HEK293 (cell line): ENCODE results near the gene ME2.

Experiments
- CTCF ChIA-PET: fragments of 350-600 bp; formaldehyde crosslinking; extraction: SDS; loops from one replicate; lab custom pipeline; 2021; ENCODE audit warnings: antibody characterized with exemption; lab: Yijun Ruan, JAX
- POLR2A ChIA-PET: fragments of 300-600 bp; formaldehyde crosslinking; extraction: SDS; loops from one replicate; lab custom pipeline; 2020; ENCODE audit warnings: antibody characterized with exemption, inconsistent platforms; lab: Yijun Ruan, JAX
- H3K27ac ChIP-seq: fragments of 200-500 bp; sonication (Bioruptor generic); 2 replicates; pipeline ENCODE4 v1.5.1; 2014; ENCODE audit warnings: low read depth, low read length, control low read depth, inconsistent platforms; ENCODE audit errors: extremely low read depth
- H3K36me3 ChIP-seq, 2 experiments: fragments of 200-500 bp in 1 of 2; sonication (Bioruptor generic) in 1 of 2; 1 replicate in 1 of 2; 2 replicates in 1 of 2; pipeline ENCODE4 v1.5.1; 2014 to 2017; ENCODE audit warnings: inconsistent platforms in 2 of 2, low read length in 2 of 2; ENCODE audit not compliant: control insufficient read depth in 2 of 2, insufficient read depth in 1 of 2
- H3K4me1 ChIP-seq: fragments of 200-500 bp; sonication (Bioruptor generic); 2 replicates; pipeline ENCODE4 v1.5.1; 2014; ENCODE audit warnings: mild to moderate bottlenecking, low read length, inconsistent platforms; ENCODE audit not compliant: control insufficient read depth, insufficient read depth
- H3K4me3 ChIP-seq: 2 replicates; pipeline ENCODE4 v1.5.1; 2011; ENCODE audit warnings: low read depth, mild to moderate bottlenecking, control low read depth, low read length, moderate library complexity
- H3K9me3 ChIP-seq: fragments of 200-500 bp; sonication (Bioruptor generic); 2 replicates; pipeline ENCODE4 v1.5.1; 2014; ENCODE audit warnings: low read depth, low read length, inconsistent platforms; ENCODE audit not compliant: control insufficient read depth, insufficient read depth
- OSR2 ChIP-seq: fragments of 450-650 bp; formaldehyde crosslinking; IDR thresholded peaks from 2 replicates; pipeline ENCODE4 v1.5.1; 2016; ENCODE audit warnings: missing biosample characterization, missing genetic modification characterization
- OVOL3 ChIP-seq: fragments of 450-650 bp; formaldehyde crosslinking; IDR thresholded peaks from 2 replicates; pipeline ENCODE4 v1.5.1; 2016; ENCODE audit warnings: missing biosample characterization, missing genetic modification characterization
- SCRT2 ChIP-seq: fragments of 450-650 bp; formaldehyde crosslinking; IDR thresholded peaks from 2 replicates; pipeline ENCODE4 v1.5.1; 2016; ENCODE audit warnings: missing biosample characterization, missing genetic modification characterization
- ZFP69B ChIP-seq: fragments of 450-650 bp; formaldehyde crosslinking; IDR thresholded peaks from 2 replicates; pipeline ENCODE4 v1.5.1; 2016; ENCODE audit warnings: missing biosample characterization, missing genetic modification characterization
- ZNF146 ChIP-seq: fragments of 450-650 bp; formaldehyde crosslinking; IDR thresholded peaks from 2 replicates; pipeline ENCODE4 v1.5.1; 2016; ENCODE audit warnings: missing biosample characterization, missing genetic modification characterization
- ZNF157 ChIP-seq: fragments of 450-650 bp; formaldehyde crosslinking; IDR thresholded peaks from 2 replicates; pipeline ENCODE4 v1.5.1; 2016; ENCODE audit warnings: missing biosample characterization, missing genetic modification characterization
- ZNF223 ChIP-seq: fragments of 450-650 bp; formaldehyde crosslinking; IDR thresholded peaks from 2 replicates; pipeline ENCODE4 v1.5.1; 2016; ENCODE audit warnings: missing biosample characterization, missing genetic modification characterization
- ZNF302 ChIP-seq: fragments of 450-650 bp; formaldehyde crosslinking; IDR thresholded peaks from 2 replicates; pipeline ENCODE4 v1.5.1; 2016; ENCODE audit warnings: missing biosample characterization, missing genetic modification characterization, low read depth
- ZNF362 ChIP-seq: fragments of 450-650 bp; formaldehyde crosslinking; IDR thresholded peaks from 2 replicates; pipeline ENCODE4 v1.5.1; 2016; ENCODE audit warnings: missing biosample characterization, missing genetic modification characterization
- ZNF426 ChIP-seq: fragments of 450-650 bp; formaldehyde crosslinking; IDR thresholded peaks from 2 replicates; pipeline ENCODE4 v1.5.1; 2017; ENCODE audit warnings: missing biosample characterization, missing genetic modification characterization, mild to moderate bottlenecking, inconsistent platforms, moderate library complexity
- ZNF658 ChIP-seq: fragments of 450-650 bp; formaldehyde crosslinking; IDR thresholded peaks from 2 replicates; pipeline ENCODE4; 2016; ENCODE audit warnings: missing biosample characterization, missing genetic modification characterization
- ZNF707 ChIP-seq: fragments of 450-650 bp; formaldehyde crosslinking; IDR thresholded peaks from 2 replicates; pipeline ENCODE4 v1.5.1; 2016; ENCODE audit warnings: missing biosample characterization, missing genetic modification characterization
- ZNF785 ChIP-seq: fragments of 450-650 bp; formaldehyde crosslinking; IDR thresholded peaks from 2 replicates; pipeline ENCODE4 v1.5.1; 2016; ENCODE audit warnings: missing biosample characterization, missing genetic modification characterization
- TF ChIP-seq, protein P1 (sequence below): fragments of 450-650 bp; formaldehyde crosslinking; IDR thresholded peaks from 2 replicates; pipeline ENCODE4 v1.5.1; 2016; ENCODE audit warnings: missing biosample characterization, missing genetic modification characterization
- TF ChIP-seq, protein P2 (sequence below): fragments of 450-650 bp; formaldehyde crosslinking; IDR thresholded peaks from 2 replicates; pipeline ENCODE4 v1.5.1; 2017; ENCODE audit warnings: missing biosample characterization, missing genetic modification characterization
- TF ChIP-seq, protein P3 (sequence below): fragments of 450-650 bp; formaldehyde crosslinking; IDR thresholded peaks from 2 replicates; pipeline ENCODE4 v1.5.1; 2016; ENCODE audit warnings: missing biosample characterization, missing genetic modification characterization

ME2 gene

DNA sequence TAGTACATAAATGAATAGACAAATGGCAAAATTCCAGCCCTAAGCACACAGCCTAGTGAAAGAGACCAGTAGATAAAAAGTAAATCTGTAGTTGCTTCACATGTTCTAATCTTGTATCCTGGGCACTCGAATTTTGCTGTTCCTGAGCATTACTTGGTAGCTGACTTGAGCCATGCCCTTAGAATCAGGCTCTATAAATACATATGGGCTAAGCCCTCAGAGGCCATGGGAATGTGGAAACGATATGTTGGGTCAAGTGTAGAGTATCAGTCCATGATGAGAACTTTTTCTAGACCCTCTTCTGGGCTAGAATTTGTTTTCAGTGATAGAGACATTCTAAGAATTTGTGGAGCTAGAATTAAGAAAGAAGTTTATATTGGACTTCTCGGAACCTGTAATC, 110.8 kb downstream of the ME2 start:
- no peak for TF ChIP-seq OSR2 (tag by site-specific recombination)
- no peak for TF ChIP-seq ZNF658 (tag by site-specific recombination)
- no peak for TF ChIP-seq ZNF302 (tag by site-specific recombination)
- TF ChIP-seq ZNF785 (tag by site-specific recombination), result no peak
- TF ChIP-seq, protein P1, sequence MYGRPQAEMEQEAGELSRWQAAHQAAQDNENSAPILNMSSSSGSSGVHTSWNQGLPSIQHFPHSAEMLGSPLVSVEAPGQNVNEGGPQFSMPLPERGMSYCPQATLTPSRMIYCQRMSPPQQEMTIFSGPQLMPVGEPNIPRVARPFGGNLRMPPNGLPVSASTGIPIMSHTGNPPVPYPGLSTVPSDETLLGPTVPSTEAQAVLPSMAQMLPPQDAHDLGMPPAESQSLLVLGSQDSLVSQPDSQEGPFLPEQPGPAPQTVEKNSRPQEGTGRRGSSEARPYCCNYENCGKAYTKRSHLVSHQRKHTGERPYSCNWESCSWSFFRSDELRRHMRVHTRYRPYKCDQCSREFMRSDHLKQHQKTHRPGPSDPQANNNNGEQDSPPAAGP, result no peak
- no peak for TF ChIP-seq ZNF426 (tag by site-specific recombination)
- no peak for TF ChIP-seq ZNF707 (tag by site-specific recombination)
- TF ChIP-seq ZNF146 (tag by site-specific recombination), result no peak
- ChIA-PET CTCF (interaction anchor here (0.8 kb wide), 1 partner anchor 111 kb away, joined by 6 read pairs; the partner anchor contains the start of gene ME2), POLR2A (no interaction called here)
- no peaks in the 10 kb centered on the region for H3K36me3 ChIP-seq
- H3K27ac ChIP-seq, result no peak overlapping the region
- H3K4me1 ChIP-seq, result no peaks in the 10 kb centered on the region
- H3K4me3 ChIP-seq, result no peak overlapping the region
- H3K9me3 ChIP-seq, result no peaks in the 10 kb centered on the region

- TF ChIP-seq SCRT2 (tag by site-specific recombination) (no peak), ZFP69B (tag by site-specific recombination) (no peak), ZNF362 (tag by site-specific recombination) (no peak), ZNF223 (no peak), OVOL3 (no peak), ZNF157 (tag by site-specific recombination) (no peak)
- TF ChIP-seq, protein P2, sequence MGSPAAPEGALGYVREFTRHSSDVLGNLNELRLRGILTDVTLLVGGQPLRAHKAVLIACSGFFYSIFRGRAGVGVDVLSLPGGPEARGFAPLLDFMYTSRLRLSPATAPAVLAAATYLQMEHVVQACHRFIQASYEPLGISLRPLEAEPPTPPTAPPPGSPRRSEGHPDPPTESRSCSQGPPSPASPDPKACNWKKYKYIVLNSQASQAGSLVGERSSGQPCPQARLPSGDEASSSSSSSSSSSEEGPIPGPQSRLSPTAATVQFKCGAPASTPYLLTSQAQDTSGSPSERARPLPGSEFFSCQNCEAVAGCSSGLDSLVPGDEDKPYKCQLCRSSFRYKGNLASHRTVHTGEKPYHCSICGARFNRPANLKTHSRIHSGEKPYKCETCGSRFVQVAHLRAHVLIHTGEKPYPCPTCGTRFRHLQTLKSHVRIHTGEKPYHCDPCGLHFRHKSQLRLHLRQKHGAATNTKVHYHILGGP (tag by site-specific recombination), result no peak
- Histone ChIP-seq H3K27ac (no peak overlapping the region), H3K4me1 (no peaks in the 10 kb centered on the region), H3K36me3 (no peaks in the 10 kb centered on the region), H3K9me3 (no peaks in the 10 kb centered on the region), H3K4me3 (no peak overlapping the region)
- CTCF ChIA-PET, result no interaction called here
- POLR2A ChIA-PET, result no interaction called here
Measured at GRCh38 chr18:50992351-50992762, 113.4 kb downstream of the ME2 start.

- CTCF ChIA-PET, result interaction anchor here (1.0 kb wide), 1 partner anchor 33 kb away, joined by 3 read pairs; no protein-coding TSS in a partner anchor
- Histone ChIP-seq H3K27ac (no peak overlapping the region), H3K4me1 (no peaks in the 10 kb centered on the region), H3K9me3 (no peaks in the 10 kb centered on the region), H3K36me3 (no peaks in the 10 kb centered on the region), H3K4me3 (no peak overlapping the region)
- POLR2A ChIA-PET, result no interaction called here
- TF ChIP-seq, protein P3, sequence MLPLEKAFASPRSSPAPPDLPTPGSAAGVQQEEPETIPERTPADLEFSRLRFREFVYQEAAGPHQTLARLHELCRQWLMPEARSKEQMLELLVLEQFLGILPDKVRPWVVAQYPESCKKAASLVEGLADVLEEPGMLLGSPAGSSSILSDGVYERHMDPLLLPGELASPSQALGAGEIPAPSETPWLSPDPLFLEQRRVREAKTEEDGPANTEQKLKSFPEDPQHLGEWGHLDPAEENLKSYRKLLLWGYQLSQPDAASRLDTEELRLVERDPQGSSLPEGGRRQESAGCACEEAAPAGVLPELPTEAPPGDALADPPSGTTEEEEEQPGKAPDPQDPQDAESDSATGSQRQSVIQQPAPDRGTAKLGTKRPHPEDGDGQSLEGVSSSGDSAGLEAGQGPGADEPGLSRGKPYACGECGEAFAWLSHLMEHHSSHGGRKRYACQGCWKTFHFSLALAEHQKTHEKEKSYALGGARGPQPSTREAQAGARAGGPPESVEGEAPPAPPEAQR, result no peak
Measured at GRCh38 chr18:50994031-50994430, 115.1 kb downstream of the ME2 start.
